Measurements from ENCODE around the gene IBA57.
"Not testable (repeated sequence)": the region's sequence is repeated elsewhere in the genome, so short reads cannot be mapped to it uniquely, and the experiment has no call there.

Gene IBA57

GRCh38 chr1:228224198-228225164, 58.9 kb downstream of the IBA57 start:
- no peak for DNase-seq (ENCODE audit: low read depth in 1 of 2, low spot score in 1 of 2)

- no peak for DNase-seq (ENCODE audit: low read depth in 1 of 2, low spot score in 1 of 2)
These were observed 59.6 kb downstream of the IBA57 start for GRCh38 chr1:228225165-228225710.

- DNase-seq (ENCODE audit: low read depth in 1 of 2, low spot score in 1 of 2): no peak
These were observed 60.1 kb downstream of the IBA57 start for GRCh38 chr1:228225740-228226139.

DNA sequence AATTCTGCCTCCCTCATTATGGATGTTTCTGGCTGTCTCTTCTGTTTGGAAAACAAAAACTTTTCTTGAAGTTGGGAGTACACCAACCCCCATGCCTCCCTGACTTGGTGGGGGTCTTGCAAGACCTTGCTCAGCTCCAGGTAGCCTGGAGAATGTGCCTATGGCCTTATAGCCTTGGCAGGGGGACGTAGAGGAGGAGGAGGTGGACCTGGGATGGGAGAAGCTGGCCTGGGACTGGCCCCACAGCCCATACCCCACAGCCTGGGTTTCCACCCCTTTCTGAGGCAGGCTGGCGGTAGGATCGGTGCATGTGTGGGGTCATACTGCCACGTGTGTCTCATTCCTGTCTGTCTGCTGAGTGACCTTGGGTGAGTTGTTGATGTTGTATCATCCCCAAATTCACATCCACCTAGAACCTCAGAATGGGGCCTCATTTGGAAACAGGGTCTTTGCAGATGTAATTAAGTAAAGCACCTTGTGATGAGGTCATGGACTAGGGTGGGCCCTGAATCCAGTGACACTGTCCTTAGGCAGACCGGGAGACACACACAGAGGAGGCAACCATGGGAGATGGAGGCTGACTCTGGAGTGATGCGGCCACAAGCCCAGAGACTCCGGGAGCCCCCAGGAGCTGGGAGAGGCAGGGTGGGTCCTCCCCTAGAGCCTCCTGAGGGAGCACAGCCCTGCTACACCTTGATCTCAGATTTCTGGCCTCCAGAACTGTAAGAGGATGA, 60.7 kb downstream of the IBA57 start:
- DNase-seq (ENCODE audit: low read depth in 1 of 2, low spot score in 1 of 2): no peak

DNA sequence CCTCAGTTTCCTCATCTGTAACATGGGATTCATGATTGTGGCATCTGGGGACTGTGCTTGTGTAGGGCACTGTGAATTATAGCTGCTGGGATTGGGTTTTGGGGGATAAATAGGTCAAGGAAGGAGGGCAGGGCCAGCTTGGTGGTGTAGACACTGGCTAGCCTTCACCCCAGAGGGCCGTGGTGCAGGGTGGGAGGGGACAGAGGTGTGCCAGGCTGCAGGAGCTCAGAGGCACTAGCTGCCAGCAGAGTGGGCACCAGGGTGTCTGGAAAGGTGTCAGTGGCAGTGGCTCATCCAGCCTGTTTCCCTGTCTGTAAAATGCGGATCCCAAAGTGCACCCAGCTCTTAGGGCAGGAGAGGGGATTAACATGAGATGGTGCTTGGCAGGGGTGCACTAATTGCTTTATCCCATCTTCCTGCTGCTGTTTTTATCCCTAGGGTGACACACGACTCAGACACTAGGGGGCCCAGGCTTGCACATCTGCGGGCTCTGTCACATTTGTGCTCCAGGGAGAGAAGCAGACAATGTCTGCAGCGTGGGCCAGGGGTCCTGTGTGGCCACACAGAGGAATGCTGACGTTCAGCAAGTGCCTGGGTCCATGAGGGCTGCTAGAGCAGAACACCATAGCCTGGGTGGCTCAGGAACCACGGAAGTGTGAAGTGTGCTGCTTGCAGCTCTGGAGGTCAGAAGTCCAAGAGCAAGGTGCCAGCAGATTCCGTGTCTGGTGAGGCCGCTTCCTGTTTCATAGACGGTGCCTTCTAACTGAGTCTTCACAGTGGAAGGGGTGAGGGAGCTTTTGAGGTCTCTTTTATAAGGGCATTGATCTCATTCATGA, 61.6 kb downstream of the IBA57 start:
- no peak for DNase-seq (ENCODE audit: low read depth in 1 of 2, low spot score in 1 of 2)

GRCh38 chr1:228228147-228228546, 62.5 kb downstream of the IBA57 start:
- not testable (repeated sequence) for DNase-seq (ENCODE audit: low read depth in 1 of 2, low spot score in 1 of 2)

- DNase-seq (ENCODE audit: low read depth in 1 of 2, low spot score in 1 of 2): no peak
These were observed 63.0 kb downstream of the IBA57 start for GRCh38 chr1:228228601-228229074.

GRCh38 chr1:228231189-228231588, 65.6 kb downstream of the IBA57 start:
- no peak for DNase-seq (ENCODE audit: low read depth in 1 of 2, low spot score in 1 of 2)
